GM19023 (cell line): Measurements from ENCODE around the gene FAM43A.

Experiments used
- ATAC-seq: cut with Tn5 transposase; IDR thresholded peaks from one replicate; pipeline ENCODE4 v1.9.1; 2021; ENCODE audit warnings: mild to moderate bottlenecking, moderate library complexity; ENCODE audit not compliant: unreplicated experiment

FAM43A gene

GRCh38 chr3:194685718-194686413 is at the start of gene FAM43A:
TSS of gene FAM43A (plus strand) at chr3:194685883. CDS start at chr3:194686827, 944 bp downstream.
- ATAC-seq: peak; percentile 47

- no peak for ATAC-seq
Observed at GRCh38 chr3:194637066-194637465, 48.6 kb upstream of the FAM43A start.

GRCh38 chr3:194637541-194638400 is 47.9 kb upstream of the FAM43A start:
- ATAC-seq: no peak

- no peak for ATAC-seq
Observed at GRCh38 chr3:194638991-194639605, 46.6 kb upstream of the FAM43A start.

- no peak for ATAC-seq
Observed at GRCh38 chr3:194640829-194641228, 44.9 kb upstream of the FAM43A start.

- ATAC-seq: no peak
Observed at GRCh38 chr3:194642769-194643168, 42.9 kb upstream of the FAM43A start.

- ATAC-seq: no peak
Observed at GRCh38 chr3:194647747-194648146, 37.9 kb upstream of the FAM43A start.

GRCh38 chr3:194654443-194654842 is 31.2 kb upstream of the FAM43A start:
- peak; percentile 81 for ATAC-seq

GRCh38 chr3:194657439-194657838 is 28.2 kb upstream of the FAM43A start:
- no peak for ATAC-seq

- no peak for ATAC-seq
Observed at GRCh38 chr3:194658477-194659242, 27.0 kb upstream of the FAM43A start.

- no peak for ATAC-seq
Observed at GRCh38 chr3:194659778-194660177, 25.9 kb upstream of the FAM43A start.

GRCh38 chr3:194661374-194661773 is 24.3 kb upstream of the FAM43A start:
- no peak for ATAC-seq

GRCh38 chr3:194661946-194662345 is 23.7 kb upstream of the FAM43A start:
- no peak for ATAC-seq

- no peak for ATAC-seq
Observed at GRCh38 chr3:194664857-194665256, 20.8 kb upstream of the FAM43A start.

- ATAC-seq: no peak
Observed at GRCh38 chr3:194667363-194667762, 18.3 kb upstream of the FAM43A start.

- ATAC-seq: peak; percentile 7
Observed at GRCh38 chr3:194671511-194671899, 14.2 kb upstream of the FAM43A start.

- ATAC-seq: peak; percentile 89
Observed at GRCh38 chr3:194671900-194672808, 13.5 kb upstream of the FAM43A start, which contains the start of gene LSG1. TSS of gene LSG1 (minus strand) at chr3:194672191. CDS start at chr3:194672162, 29 bp downstream.

- no peak for ATAC-seq
Observed at GRCh38 chr3:194672876-194673275, 12.8 kb upstream of the FAM43A start.

GRCh38 chr3:194673761-194674160 is 11.9 kb upstream of the FAM43A start:
- ATAC-seq: no peak
